Stomach smooth muscle (tissue), 2 donors: ENCODE data around the gene SIK1.
"Not testable (repeated sequence)": the region's sequence is repeated elsewhere in the genome, so short reads cannot be mapped to it uniquely, and the experiment has no call there.

Source experiments
- H3K27ac ChIP-seq: one replicate; pipeline ENCODE4 v1.7.0; 2013; ENCODE audit warnings: mild to moderate bottlenecking, low read length, inconsistent platforms
- H3K27me3 ChIP-seq, 2 donors: one replicate each; pipeline ENCODE4 v1.7.0; 2013; ENCODE audit warnings: low read length in 2 of 2; ENCODE audit not compliant: insufficient read depth in 2 of 2, control insufficient read depth in 1 of 2
- H3K36me3 ChIP-seq, 2 donors: one replicate each; pipeline ENCODE4 v1.7.0; 2013; ENCODE audit warnings: low read length in 2 of 2; ENCODE audit not compliant: control insufficient read depth in 2 of 2, insufficient read depth in 2 of 2
- H3K4me1 ChIP-seq: one replicate; pipeline ENCODE4 v1.7.0; 2013; ENCODE audit warnings: low read length; ENCODE audit not compliant: control insufficient read depth, insufficient read depth
- H3K4me3 ChIP-seq, 2 donors: one replicate each; pipeline ENCODE4 v1.7.0; 2013; ENCODE audit warnings: low read length in 2 of 2
- H3K9ac ChIP-seq, 2 donors: one replicate each; pipeline ENCODE4 v1.7.0; 2013; ENCODE audit warnings: low read length in 2 of 2, mild to moderate bottlenecking in 1 of 2
- H3K9me3 ChIP-seq, 2 donors: one replicate each; pipeline ENCODE4 v1.7.0; 2013; ENCODE audit warnings: low read length in 2 of 2; ENCODE audit not compliant: control insufficient read depth in 2 of 2
- donor health status: healthy.
- donor health status: Pancreatic carcinoma.

The SIK1 gene

GRCh38 chr21:43404450-43404849 lies 22.5 kb downstream of the SIK1 start:
- not testable (repeated sequence) for H3K27ac ChIP-seq, H3K27me3 ChIP-seq, H3K36me3 ChIP-seq, H3K4me1 ChIP-seq, H3K4me3 ChIP-seq, H3K9me3 ChIP-seq, H3K9ac ChIP-seq

- not testable (repeated sequence) for H3K9ac ChIP-seq, H3K27ac ChIP-seq, H3K4me3 ChIP-seq, H3K27me3 ChIP-seq, H3K36me3 ChIP-seq, H3K4me1 ChIP-seq, H3K9me3 ChIP-seq
These were observed 23.1 kb downstream of the SIK1 start for GRCh38 chr21:43403651-43404430.

GRCh38 chr21:43401125-43401524 lies 25.8 kb downstream of the SIK1 start:
- not testable (repeated sequence) for H3K4me1 ChIP-seq, H3K27me3 ChIP-seq, H3K9ac ChIP-seq, H3K9me3 ChIP-seq, H3K4me3 ChIP-seq, H3K27ac ChIP-seq, H3K36me3 ChIP-seq

- not testable (repeated sequence) for H3K27me3 ChIP-seq, H3K36me3 ChIP-seq, H3K9ac ChIP-seq, H3K27ac ChIP-seq, H3K4me1 ChIP-seq, H3K9me3 ChIP-seq, H3K4me3 ChIP-seq
These were observed 27.3 kb downstream of the SIK1 start for GRCh38 chr21:43399595-43400015.

GRCh38 chr21:43399136-43399535 lies 27.8 kb downstream of the SIK1 start:
- not testable (repeated sequence) for H3K9ac ChIP-seq, H3K27me3 ChIP-seq, H3K4me1 ChIP-seq, H3K27ac ChIP-seq, H3K9me3 ChIP-seq, H3K4me3 ChIP-seq, H3K36me3 ChIP-seq

GRCh38 chr21:43398533-43398932 lies 28.4 kb downstream of the SIK1 start:
- H3K27me3 ChIP-seq, H3K9ac ChIP-seq, H3K4me1 ChIP-seq, H3K27ac ChIP-seq, H3K36me3 ChIP-seq, H3K4me3 ChIP-seq, H3K9me3 ChIP-seq: not testable (repeated sequence)

GRCh38 chr21:43398000-43398399 lies 28.9 kb downstream of the SIK1 start:
- H3K9me3 ChIP-seq, H3K9ac ChIP-seq, H3K4me1 ChIP-seq, H3K27me3 ChIP-seq, H3K27ac ChIP-seq, H3K36me3 ChIP-seq, H3K4me3 ChIP-seq: not testable (repeated sequence)

- not testable (repeated sequence) for H3K27me3 ChIP-seq, H3K4me3 ChIP-seq, H3K27ac ChIP-seq, H3K4me1 ChIP-seq, H3K9ac ChIP-seq, H3K9me3 ChIP-seq, H3K36me3 ChIP-seq
These were observed 29.5 kb downstream of the SIK1 start for GRCh38 chr21:43397439-43397808.

- H3K4me3 ChIP-seq, H3K27ac ChIP-seq, H3K9ac ChIP-seq, H3K4me1 ChIP-seq, H3K36me3 ChIP-seq, H3K27me3 ChIP-seq, H3K9me3 ChIP-seq: not testable (repeated sequence)
These were observed 30.0 kb downstream of the SIK1 start for GRCh38 chr21:43396788-43397438.

- H3K9ac ChIP-seq, H3K27ac ChIP-seq, H3K27me3 ChIP-seq, H3K9me3 ChIP-seq, H3K4me3 ChIP-seq, H3K36me3 ChIP-seq, H3K4me1 ChIP-seq: not testable (repeated sequence)
These were observed 43.6 kb downstream of the SIK1 start for GRCh38 chr21:43383351-43383750.

- H3K9me3 ChIP-seq, H3K4me1 ChIP-seq, H3K27ac ChIP-seq, H3K9ac ChIP-seq, H3K27me3 ChIP-seq, H3K4me3 ChIP-seq, H3K36me3 ChIP-seq: not testable (repeated sequence)
These were observed 44.0 kb downstream of the SIK1 start for GRCh38 chr21:43382902-43383301.
